NT2/D1 (cell line): ENCODE results near the gene SLX4.

Experiments
- DNase-seq: peaks from one replicate; pipeline ENCODE4 v3.0.0-alpha.2; 2011; ENCODE audit warnings: low read depth, low spot score
- H3K27me3 ChIP-seq: 2 replicates; pipeline ENCODE4 v1.6.0; 2011; ENCODE audit warnings: mild to moderate bottlenecking; ENCODE audit not compliant: insufficient read length, insufficient read depth
- H3K36me3 ChIP-seq: 2 replicates; pipeline ENCODE4 v1.6.1; 2011; ENCODE audit warnings: mild to moderate bottlenecking, low read length, mixed read lengths; ENCODE audit not compliant: insufficient read depth, insufficient read length
- H3K4me1 ChIP-seq: 2 replicates; pipeline ENCODE4 v1.5.1; 2011; ENCODE audit not compliant: insufficient read depth, insufficient read length
- H3K4me3 ChIP-seq: 2 replicates; pipeline ENCODE4 v1.5.1; 2011; ENCODE audit warnings: low read depth; ENCODE audit not compliant: insufficient read length
- H3K9ac ChIP-seq: 2 replicates; pipeline ENCODE4 v1.6.0; 2011; ENCODE audit warnings: low read depth; ENCODE audit not compliant: insufficient read length
- H3K9me3 ChIP-seq: 2 replicates; pipeline ENCODE4 v1.5.1; 2011; ENCODE audit warnings: mild to moderate bottlenecking, low read length; ENCODE audit not compliant: insufficient read depth
- SUZ12 ChIP-seq: IDR thresholded peaks from 2 replicates; pipeline ENCODE4 v1.6.1; 2011; ENCODE audit not compliant: insufficient read length, insufficient read depth; ENCODE audit errors: extremely low read depth
- YY1 ChIP-seq: IDR thresholded peaks from 2 replicates; pipeline ENCODE4 v1.6.1; 2011; ENCODE audit not compliant: insufficient read length, insufficient read depth
- ZNF274 ChIP-seq: IDR thresholded peaks from 2 replicates; pipeline ENCODE4 v1.6.1; 2011; ENCODE audit warnings: mild to moderate bottlenecking, low read depth, low read length

Gene SLX4

DNA sequence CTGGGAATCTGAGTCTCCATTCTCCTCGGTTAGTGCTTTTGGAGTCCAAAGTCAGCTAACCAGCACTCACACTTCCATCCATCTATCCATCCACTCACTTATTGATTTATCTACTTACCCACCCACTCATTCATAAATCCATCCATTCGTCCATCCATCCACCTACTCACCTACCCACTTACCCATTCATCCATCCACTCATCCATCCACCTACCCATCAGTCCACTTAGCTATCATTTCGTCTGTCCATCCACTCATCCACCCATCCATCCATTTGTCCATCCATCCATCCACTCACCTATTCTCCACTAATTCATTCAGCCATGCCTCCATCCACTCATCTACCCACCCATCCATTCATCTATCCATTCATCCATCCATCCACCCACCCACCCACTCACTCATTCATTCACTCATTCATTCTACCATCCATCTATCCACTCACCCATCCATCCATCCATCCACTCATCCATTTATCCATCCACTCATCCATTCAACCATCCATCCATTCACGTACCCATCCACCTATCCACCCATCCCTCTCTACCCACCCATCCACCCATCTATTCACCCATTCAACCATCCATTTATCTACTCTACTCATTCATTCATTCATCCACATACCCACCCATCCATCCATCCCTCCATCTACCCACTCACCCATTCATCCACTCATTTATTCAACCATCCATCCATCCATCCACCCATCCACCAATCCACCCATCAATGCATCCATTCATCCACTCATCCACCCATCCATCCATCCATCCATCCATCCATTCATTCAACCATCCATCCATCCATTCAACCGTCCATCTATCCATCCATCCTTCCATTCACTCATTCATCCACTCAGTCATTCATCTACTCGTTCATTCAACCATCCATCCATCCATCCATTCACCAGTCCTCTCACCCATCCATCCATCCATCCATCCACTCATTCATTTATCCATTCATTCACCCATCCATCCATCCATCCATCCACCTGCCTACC lies 60.3 kb downstream of the SLX4 start:
- Histone ChIP-seq H3K27me3 (peaks cover 68% of the 10 kb centered on the region), H3K9ac (no peak overlapping the region), H3K4me3 (no peak overlapping the region), H3K4me1 (peaks cover 13% of the 10 kb centered on the region), H3K36me3 (no peaks in the 10 kb centered on the region), H3K9me3 (no peaks in the 10 kb centered on the region)
- TF ChIP-seq SUZ12 = no peak
- TF ChIP-seq YY1 = no peak
- no peak for TF ChIP-seq ZNF274
- no peak for DNase-seq

DNA sequence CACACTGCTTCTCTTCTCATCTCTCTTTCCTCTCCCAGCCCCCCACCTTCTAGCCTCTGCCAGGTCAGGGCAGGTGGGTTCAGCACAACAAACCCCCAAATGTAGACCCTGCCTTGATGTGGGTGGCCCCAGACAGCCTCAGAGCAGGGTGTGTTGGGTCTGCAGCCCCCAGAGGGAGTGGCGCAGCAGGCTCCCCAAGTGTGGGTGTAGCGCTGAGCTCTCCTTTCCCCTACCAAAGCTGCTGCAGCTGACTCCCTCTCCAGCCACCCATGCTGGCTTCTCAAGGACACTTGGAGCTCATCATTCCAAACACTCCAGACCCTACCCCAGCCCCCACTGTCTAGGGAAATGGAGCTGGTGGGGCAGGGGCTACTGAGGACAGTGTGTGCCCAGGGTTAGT lies 61.5 kb downstream of the SLX4 start:
- H3K9ac ChIP-seq = no peak overlapping the region
- H3K27me3 ChIP-seq = peaks cover 64% of the 10 kb centered on the region
- TF ChIP-seq YY1 (no peak), SUZ12 (no peak), ZNF274 (no peak)
- no peaks in the 10 kb centered on the region for H3K9me3 ChIP-seq
- peaks cover 13% of the 10 kb centered on the region for H3K4me1 ChIP-seq
- no peaks in the 10 kb centered on the region for H3K36me3 ChIP-seq
- DNase-seq = no peak
- H3K4me3 ChIP-seq = no peak overlapping the region

DNA sequence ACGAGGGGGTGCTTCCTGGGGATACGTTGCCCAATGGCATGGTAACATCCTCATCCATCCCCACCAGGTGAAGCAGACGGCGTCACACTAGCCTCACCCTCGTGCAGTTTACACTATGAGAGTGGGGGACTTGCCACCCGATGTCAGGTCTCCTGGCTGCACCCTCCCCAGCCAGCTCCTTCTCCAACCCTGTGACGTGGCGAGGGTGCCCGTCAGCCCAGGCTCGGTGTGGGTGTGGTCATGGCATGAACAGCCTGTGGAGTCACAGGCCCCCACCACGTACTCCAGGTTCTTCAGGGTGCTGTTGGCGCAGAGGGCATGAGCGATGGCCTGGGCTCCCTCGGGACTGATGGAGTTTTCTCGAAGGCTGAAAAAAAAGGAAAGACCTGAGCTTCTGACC lies 62.5 kb downstream of the SLX4 start:
- Histone ChIP-seq H3K4me3 (no peak overlapping the region), H3K27me3 (peaks cover 64% of the 10 kb centered on the region), H3K9me3 (no peaks in the 10 kb centered on the region), H3K36me3 (no peaks in the 10 kb centered on the region), H3K4me1 (peaks cover 16% of the 10 kb centered on the region), H3K9ac (no peak overlapping the region)
- DNase-seq = no peak
- TF ChIP-seq YY1 (no peak), ZNF274 (no peak), SUZ12 (no peak)

DNA sequence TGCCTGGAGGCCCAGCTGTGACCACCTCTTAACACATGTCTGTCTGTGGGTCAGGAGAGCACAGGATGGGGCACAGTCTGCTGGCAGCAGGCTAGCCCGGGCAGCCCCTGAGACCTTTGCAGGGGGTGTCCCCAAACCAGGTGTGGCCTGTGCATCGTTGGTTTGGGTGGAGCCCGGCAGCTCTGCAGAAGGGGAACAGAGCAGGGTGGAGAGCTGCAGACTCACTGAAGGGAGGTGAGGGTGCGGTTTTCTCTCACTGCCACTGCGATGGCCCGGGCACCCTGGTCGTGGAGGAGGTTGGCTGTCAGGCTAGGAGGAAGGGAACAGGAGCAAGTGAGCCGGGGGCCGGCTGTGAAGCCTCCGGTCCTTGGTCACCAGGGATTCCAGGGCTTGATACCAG lies 63.0 kb downstream of the SLX4 start:
- Histone ChIP-seq H3K9me3 (no peaks in the 10 kb centered on the region), H3K27me3 (peaks cover 64% of the 10 kb centered on the region), H3K4me1 (peaks cover 16% of the 10 kb centered on the region), H3K36me3 (no peaks in the 10 kb centered on the region), H3K4me3 (no peak overlapping the region), H3K9ac (no peak overlapping the region)
- DNase-seq = no peak
- TF ChIP-seq ZNF274 (no peak), SUZ12 (no peak), YY1 (no peak)

DNA sequence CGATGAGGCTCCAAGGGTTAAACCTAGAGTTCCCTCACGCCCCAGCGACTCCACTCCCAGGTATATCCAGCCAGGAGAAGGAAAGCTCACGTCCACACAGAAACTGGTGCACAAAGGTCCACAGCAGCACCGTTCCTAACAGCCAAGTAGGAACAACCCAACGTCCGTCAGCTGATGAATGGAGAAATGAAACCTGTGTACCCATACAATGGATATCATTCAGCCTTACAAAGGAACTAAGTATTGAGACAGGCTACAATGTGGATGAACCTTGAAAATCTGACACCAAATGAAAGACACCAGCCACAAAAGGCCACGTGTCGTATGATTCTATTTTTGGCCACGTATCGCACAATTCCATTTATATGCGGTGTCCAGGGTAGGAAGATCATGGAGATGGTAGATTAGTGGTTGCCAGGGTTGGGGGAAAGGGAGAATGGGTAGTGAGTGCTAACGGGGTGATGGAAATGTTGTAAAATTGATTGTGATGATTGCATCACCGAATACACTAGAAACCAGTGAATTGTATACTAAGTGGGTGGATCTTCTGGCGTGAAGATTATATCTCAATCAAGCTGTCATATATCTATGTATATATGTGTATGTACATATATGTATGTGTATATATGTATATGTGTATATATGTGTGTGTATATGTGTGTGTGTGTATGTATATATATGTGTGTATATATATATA lies 64.3 kb downstream of the SLX4 start:
- DNase-seq = no peak
- Histone ChIP-seq H3K27me3 (peaks cover 59% of the 10 kb centered on the region), H3K36me3 (peaks cover 2% of the 10 kb centered on the region), H3K4me3 (no peak overlapping the region), H3K9me3 (no peaks in the 10 kb centered on the region), H3K4me1 (peaks cover 13% of the 10 kb centered on the region), H3K9ac (no peak overlapping the region)
- TF ChIP-seq SUZ12 (no peak), YY1 (no peak), ZNF274 (no peak)

GRCh38 chr16:3542601-3543373 lies 68.6 kb downstream of the SLX4 start:
- TF ChIP-seq SUZ12 = no peak
- no peak for TF ChIP-seq YY1
- no peak for TF ChIP-seq ZNF274
- peaks cover 3% of the 10 kb centered on the region for H3K4me1 ChIP-seq
- peaks cover 16% of the 10 kb centered on the region for H3K27me3 ChIP-seq
- H3K4me3 ChIP-seq = no peak overlapping the region
- DNase-seq = no peak
- no peaks in the 10 kb centered on the region for H3K9me3 ChIP-seq
- peaks cover 28% of the 10 kb centered on the region for H3K36me3 ChIP-seq
- no peak overlapping the region for H3K9ac ChIP-seq
